Left colon (tissue), 2 donors: ENCODE data around the gene FAM107B. TPM values are rescaled to one million over a fixed set of nuclear protein-coding genes. Genes with fewer than 3 reads are reported as not detected.
"Not testable (repeated sequence)": the region's sequence is repeated elsewhere in the genome, so short reads cannot be mapped to it uniquely, and the experiment has no call there.

Experiments used
- ATAC-seq: fragments of 200-7000 bp; cut with Tn5 transposase; one replicate; pipeline ENCODE4 v1.9.1; 2020; ENCODE audit warnings: mild to moderate bottlenecking, moderate library complexity
- DNase-seq, 2 donors: peaks; one replicate each; pipeline ENCODE4 v3.0.0-alpha.2; 2020
- intact Hi-C, 2 donors: fragments of 100-400 bp; cut with DNase I in 1 of 2; cut with micrococcal nuclease in 1 of 2; formaldehyde crosslinking; loops; one replicate each; pipeline versions ENCODE4 v1.11.2 to v1.14.0; 2022; cut with DNase I, micrococcal nuclease
- total RNA-seq, 2 donors: library from RNA; stranded (reverse); fragmentation: NEBNext Ultra II Directional; extraction: Animal tissue kit (Norgen Biotek cat#: 25700); gene quantifications; one replicate each; pipeline ENCODE4 v1.2.1, GENCODE V29; 2021
- donor health status: DM: no; HTN: no; CAD: no.
- donor health status: DM: yes; HTN: yes; CAD: no.

Gene FAM107B
- total RNA-seq, 2 donors from 2014 or later = 55.1 to 87.8 TPM

- peak; percentile 37 for ATAC-seq
- DNase-seq = no peak
- intact Hi-C loops = no loop called here
Measured at GRCh38 chr10:14748441-14748840, 26.3 kb downstream of the FAM107B start.

DNA sequence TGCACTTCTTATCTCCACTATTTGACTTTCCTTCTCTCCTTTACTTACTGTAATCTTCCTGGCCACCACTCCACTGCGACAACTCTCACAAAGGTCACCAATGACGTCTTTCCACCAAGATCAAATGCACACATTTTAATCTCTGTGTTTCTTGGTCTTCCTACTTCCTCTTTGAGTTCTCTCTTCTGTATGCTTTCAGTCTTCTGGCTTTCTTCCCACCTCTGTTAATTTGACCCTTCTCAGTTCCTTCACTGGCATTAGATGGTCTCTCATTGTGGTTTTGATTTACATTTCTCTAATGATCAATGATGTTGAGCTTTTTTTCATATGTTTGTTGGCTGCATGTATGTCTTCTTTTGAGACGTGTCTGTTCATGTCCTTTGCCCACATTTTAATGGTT lies 31.9 kb downstream of the FAM107B start:
- peak; percentile 96 for ATAC-seq
- no peak for DNase-seq
- intact Hi-C loops = no loop called here

GRCh38 chr10:14742382-14742781 lies 32.3 kb downstream of the FAM107B start:
- intact Hi-C loops = no loop called here
- ATAC-seq (no peak), DNase-seq (no peak)

GRCh38 chr10:14740684-14741247 lies 33.9 kb downstream of the FAM107B start:
- no peak for DNase-seq
- intact Hi-C loops = no loop called here
- ATAC-seq = no peak

DNA sequence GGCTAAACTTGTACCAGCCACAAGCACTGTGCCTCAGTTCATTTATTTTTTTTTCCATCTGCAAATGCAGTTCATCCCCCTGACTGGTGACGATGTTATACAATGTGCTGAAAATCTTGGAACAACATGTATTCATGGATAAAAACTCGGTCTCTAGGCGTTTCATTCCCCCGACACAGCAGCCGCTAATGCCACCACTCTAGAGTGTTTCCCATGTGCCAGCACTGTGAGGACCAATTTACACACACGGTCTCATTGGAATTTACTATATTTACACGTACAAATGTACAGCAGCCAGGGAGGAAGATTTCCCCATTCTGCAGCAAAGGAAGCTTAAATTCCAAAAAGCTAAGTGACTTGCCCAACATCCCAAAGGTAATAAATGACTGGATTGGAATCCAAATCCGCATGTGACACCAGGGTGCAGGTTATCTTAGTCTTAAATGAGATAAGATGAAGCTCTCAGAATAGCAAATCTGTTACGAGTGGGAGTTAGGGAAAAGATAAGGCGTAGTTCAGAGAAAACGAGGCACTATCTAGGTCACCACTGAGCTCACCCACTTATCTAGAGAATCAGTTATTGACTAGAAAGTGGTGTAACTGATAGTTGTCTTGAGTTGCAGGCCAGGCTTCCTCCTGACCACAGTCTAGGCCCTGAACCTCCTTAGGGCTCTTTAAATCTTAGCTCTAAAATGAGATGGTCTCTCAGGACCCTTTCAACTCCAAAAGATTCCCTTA lies 36.7 kb downstream of the FAM107B start:
- intact Hi-C loops = no loop called here
- ATAC-seq (no peak), DNase-seq (no peak)

DNA sequence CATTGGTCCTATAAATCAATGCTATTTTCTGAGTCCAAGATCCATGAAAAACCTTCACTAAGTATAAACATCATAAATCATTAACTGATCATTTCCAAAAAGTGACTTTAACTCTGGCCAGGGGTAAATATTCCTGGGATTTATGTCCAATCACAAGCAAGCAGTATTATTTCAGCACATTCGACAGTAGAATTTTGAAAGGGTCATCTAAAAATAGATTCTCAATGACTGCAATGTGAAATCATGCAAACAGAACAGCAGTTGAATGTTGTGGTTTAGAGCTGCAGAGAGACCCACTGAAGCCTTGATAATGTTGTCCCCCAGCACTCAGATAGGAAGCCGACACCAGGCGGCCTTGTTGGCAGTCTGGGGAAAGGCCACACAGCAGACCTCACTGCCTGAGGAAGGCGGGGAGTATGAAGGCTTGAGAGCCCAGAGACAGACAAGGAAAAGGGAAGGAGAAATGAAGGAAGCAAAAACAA lies 38.1 kb downstream of the FAM107B start:
- intact Hi-C loops = no loop called here
- DNase-seq = no peak
- no peak for ATAC-seq

DNA sequence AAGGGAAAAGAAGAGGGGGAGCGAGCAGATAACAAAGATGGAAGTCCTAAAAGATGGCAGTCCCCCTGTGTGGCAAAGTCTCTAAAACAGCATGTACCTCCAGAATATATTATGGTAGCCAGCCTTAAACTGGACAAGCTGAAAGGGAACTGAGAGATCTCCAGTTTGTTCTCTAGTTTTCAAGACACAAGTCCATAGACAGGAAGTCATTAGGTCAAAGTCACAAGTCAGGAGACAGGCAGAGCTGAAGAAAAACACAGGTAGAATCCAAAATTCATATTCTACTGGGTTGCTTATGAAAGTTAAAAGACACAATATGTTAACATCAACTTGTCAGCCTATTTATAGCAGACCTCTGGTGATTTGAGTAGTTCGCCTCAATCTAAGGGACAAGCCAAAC lies 38.7 kb downstream of the FAM107B start:
- ATAC-seq (no peak), DNase-seq (no peak)
- intact Hi-C loops = no loop called here

GRCh38 chr10:14731875-14732512 lies 42.7 kb downstream of the FAM107B start:
- DNase-seq = no peak
- intact Hi-C loops = no loop called here
- no peak for ATAC-seq

GRCh38 chr10:14728346-14728745 lies 46.4 kb downstream of the FAM107B start:
- intact Hi-C loops = no loop called here
- DNase-seq = no peak
- no peak for ATAC-seq

GRCh38 chr10:14727924-14728323 lies 46.8 kb downstream of the FAM107B start:
- intact Hi-C loops = no loop called here
- DNase-seq = no peak
- ATAC-seq = no peak

DNA sequence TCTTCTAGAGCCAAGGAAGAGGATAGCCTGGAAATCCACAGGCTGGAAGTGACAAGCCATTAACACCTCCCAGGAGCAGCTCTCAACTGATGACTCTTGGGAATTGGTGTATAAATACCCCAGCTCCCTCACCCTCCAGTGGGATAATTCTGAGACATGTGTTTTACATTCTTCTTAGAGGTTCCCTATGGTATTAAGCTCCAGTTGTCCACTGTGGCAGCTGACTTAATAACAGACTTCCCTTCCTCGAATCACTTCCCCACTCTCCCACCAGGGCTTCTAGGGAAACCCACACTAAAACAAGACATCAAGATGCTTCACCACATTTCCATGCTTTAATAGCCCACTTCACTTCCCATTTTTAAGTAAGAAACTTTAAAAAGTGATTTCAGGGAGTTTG lies 47.2 kb downstream of the FAM107B start:
- DNase-seq (no peak), ATAC-seq (no peak)
- intact Hi-C loops = no loop called here

- no peak for DNase-seq
- intact Hi-C loops = no loop called here
- ATAC-seq = no peak
Measured at GRCh38 chr10:14724931-14725330, 49.8 kb downstream of the FAM107B start.

GRCh38 chr10:14723052-14723689 lies 51.5 kb downstream of the FAM107B start:
- DNase-seq (no peak), ATAC-seq (no peak)
- intact Hi-C loops = no loop called here

- DNase-seq = no peak
- ATAC-seq = no peak
- intact Hi-C loops = no loop called here
Measured at GRCh38 chr10:14717552-14717951, 57.1 kb downstream of the FAM107B start.

- intact Hi-C loops = no loop called here
- DNase-seq = no peak
- ATAC-seq = no peak
Measured at GRCh38 chr10:14712991-14713424, 61.7 kb downstream of the FAM107B start.

DNA sequence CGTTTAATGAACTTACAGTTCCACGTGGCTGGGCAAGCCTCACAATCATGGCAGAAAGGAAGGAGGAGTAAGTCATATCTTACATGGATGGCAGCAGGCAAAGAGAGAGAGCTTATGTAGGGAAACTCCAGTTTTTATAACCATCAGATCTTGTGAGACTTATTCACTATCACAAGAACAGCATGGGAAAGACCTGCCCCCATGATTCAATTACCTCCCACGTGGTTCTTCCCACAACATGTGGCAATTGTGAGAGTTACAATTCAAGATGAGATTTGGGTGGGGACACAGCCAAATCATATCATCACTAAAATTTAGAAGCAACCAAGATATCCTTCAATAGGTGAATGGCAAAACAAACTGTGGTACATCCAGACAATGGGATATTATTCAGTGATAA lies 65.4 kb downstream of the FAM107B start:
- DNase-seq, intact Hi-C loops, ATAC-seq: not testable (repeated sequence)

- ATAC-seq (no peak), DNase-seq (no peak)
- intact Hi-C loops = no loop called here
Measured at GRCh38 chr10:14707481-14707880, 67.2 kb downstream of the FAM107B start.

DNA sequence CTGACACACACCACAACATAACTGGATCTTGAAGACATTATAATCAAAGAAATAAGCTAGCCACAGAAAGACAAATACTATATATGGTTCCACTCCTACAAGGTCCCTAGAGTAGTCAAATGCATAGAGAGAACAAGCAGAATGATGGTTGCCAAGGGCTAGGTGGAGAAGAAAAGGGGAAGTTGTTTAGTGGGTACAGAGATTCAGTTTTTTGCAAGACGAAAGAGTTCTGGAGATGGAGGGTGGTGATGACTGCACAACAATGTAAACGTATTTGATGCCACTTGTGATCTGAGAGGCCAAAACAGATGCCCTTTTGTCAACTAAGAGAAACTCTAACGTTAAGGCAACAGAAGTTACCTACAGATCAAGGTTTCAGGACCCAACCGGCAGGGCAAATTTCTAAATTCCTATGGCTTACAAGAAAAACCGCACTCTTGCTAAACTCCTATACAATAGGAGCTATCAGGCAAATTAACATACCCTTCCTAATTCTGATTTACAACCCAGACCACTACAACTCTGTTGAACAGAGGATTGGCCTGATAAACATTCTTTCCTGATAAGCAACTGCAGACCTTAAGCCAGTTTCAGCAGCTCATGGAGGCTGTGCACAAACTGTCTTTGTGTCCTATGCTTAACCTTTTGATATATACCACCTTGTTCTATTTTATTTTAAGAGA lies 69.0 kb downstream of the FAM107B start:
- ATAC-seq = no peak
- intact Hi-C loops = no loop called here
- no peak for DNase-seq

GRCh38 chr10:14703631-14704001 lies 71.1 kb downstream of the FAM107B start:
- no peak for DNase-seq
- intact Hi-C loops = no loop called here
- no peak for ATAC-seq
